Mesenteric fat pad (tissue), 1 donor: Measurements from ENCODE around the gene KAZN. TPM values are rescaled to one million over a fixed set of nuclear protein-coding genes. Genes with fewer than 3 reads are reported as not detected.
"Not testable (repeated sequence)": the region's sequence is repeated elsewhere in the genome, so short reads cannot be mapped to it uniquely, and the experiment has no call there.

Source experiments
- DNase-seq: peaks from one replicate; pipeline ENCODE4 v3.0.0-alpha.2; 2020; ENCODE audit warnings: low spot score
- total RNA-seq: library from RNA; stranded (reverse); fragmentation: NEBNext Ultra II Directional; extraction: Animal tissue kit (Norgen Biotek cat#: 25700); gene quantifications from one replicate; pipeline ENCODE4 v1.2.1, GENCODE V29; 2021
- donor health status: DM: yes; HTN: yes; CAD: no.

KAZN gene
- total RNA-seq, 1 donor from 2014 or later: 26.9 TPM

DNA sequence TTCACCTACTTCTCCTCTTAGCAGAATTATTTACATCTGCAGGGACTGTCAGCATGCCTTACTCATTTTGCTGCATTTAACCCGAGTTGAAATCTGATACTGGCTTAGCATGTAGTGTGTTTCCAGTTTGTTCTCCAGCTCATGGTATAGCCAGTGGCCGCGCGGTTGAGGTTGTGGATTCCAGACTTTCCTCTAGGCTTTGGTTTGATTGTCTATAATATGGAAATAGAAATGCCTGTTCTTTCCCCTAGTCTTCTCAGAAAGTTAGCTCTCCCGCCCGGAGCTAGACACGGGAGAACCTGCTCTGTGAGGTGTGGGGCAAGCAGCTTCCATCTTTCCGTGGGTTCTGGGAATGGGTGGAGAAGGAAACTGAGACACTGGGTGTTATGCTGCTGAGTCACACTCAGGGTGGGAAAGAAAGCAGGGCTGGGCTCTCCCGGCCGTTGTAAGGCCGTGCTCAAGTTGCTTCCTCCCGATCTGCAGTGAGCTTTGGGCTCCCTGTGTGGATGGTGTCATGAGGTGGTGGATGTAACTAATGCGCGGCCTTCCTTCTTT is 348.3 kb downstream of the KAZN start:
- DNase-seq: no peak

GRCh38 chr1:14947421-14947820 is 348.9 kb downstream of the KAZN start:
- DNase-seq: no peak

- no peak for DNase-seq
These were observed 349.7 kb downstream of the KAZN start for GRCh38 chr1:14948112-14948652.

DNA sequence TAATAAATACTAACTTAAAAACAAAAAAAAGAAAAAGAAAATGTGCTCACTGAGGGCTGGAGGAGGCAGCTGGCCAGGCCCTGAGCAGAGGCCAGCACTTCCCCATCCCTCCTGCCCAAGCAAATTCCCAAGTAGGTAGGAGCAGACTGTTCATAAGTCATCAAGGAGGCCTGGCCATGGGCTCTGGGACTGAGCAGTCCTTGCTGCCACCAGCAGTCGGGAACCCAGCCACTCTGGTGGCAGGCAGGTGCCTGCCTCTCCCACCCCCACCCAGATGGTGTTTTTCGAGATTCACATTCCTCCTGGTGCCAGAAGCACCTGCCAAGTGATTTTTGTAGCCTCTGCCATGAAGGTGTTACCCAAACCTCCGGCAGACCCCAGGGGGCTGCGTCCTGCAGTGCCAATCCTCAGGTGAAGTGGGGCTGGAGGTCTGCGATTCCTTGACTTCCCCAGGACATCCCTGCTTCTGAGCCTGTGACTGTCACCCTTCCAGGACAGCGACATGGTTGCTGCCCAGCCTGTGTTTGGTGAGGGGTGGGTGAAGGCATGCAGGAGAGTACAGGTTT is 350.9 kb downstream of the KAZN start:
- no peak for DNase-seq

GRCh38 chr1:14949836-14950713 is 351.6 kb downstream of the KAZN start:
- DNase-seq: no peak

- no peak for DNase-seq
These were observed 353.3 kb downstream of the KAZN start for GRCh38 chr1:14951766-14952165.

GRCh38 chr1:14952626-14953314 is 354.3 kb downstream of the KAZN start:
- DNase-seq: no peak

DNA sequence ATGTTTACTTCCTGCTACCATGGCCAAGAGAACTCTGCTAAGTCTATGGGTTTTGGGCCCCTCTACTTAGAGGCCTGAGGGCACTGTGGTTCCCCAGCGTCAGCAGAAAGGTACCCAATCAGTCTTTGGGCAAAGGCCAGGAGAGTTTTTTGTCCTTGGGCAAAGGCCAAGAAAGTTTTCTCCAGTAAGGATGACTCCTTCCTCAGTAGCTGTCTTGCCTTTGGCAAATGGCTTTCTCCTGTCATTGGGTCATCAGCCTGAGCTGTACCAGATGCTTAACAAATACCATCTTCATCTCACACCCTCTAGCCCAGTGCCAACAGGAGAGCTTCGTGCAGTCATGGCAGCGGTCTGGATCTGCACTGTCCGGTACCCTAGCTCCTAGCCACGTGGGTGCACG is 355.7 kb downstream of the KAZN start:
- no peak for DNase-seq

DNA sequence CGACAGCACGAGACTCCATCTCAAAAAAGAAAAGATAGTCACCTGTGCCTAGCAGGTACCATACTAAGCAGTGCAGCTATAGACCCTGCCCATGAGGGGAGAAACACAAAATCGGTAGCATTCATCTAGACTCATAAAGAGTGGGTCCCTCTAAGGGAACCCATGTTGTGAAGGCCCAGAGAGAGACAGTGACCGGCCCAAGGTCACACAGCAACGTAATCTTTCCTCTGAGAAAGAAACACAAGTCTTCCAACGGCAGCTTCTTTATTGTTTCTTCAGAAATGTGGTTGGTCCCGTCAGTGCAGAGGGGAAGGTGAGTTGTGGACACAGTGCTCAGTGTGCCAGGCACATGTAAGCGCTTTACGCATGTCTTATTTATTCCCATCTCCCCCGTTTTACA is 356.4 kb downstream of the KAZN start:
- DNase-seq: no peak

DNA sequence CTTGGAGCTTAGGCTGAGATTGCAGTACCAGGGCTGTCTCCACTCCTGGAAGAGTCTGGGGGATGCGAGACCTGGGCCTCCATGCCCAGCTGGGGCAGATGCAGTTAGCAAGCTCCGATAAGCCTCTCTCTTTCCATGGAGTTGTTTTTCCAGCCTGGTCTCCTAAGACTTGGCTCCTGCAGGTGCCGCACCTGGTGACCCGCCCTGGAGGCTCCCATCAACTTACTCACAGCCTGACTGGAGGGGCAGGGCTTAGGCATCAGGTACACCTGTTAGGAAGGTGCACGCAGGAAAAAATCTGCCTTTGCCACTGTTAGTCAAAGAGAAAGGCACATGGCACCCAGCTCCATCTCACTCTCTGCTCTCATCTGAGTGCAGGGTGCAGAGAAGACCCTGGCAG is 356.9 kb downstream of the KAZN start:
- DNase-seq: no peak

DNA sequence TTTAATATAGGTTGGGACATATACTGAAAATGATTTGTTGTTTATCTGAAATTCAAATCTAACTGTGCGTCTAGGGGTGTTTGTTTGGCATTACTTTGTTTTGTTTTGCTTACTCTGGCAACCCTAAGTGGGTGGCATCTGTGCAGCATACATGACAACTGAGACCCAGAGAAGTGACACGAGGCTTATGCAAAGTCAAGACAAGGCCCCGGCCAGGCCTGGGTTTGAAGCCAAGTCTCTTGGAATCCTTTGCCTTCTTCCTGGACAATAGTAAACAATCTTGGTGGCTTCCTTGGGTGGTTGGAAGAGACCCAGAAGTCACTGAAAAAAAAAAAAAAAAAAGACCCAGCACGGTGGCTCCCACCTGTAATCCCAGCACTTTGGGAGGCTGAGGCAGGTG is 357.5 kb downstream of the KAZN start:
- no peak for DNase-seq

DNA sequence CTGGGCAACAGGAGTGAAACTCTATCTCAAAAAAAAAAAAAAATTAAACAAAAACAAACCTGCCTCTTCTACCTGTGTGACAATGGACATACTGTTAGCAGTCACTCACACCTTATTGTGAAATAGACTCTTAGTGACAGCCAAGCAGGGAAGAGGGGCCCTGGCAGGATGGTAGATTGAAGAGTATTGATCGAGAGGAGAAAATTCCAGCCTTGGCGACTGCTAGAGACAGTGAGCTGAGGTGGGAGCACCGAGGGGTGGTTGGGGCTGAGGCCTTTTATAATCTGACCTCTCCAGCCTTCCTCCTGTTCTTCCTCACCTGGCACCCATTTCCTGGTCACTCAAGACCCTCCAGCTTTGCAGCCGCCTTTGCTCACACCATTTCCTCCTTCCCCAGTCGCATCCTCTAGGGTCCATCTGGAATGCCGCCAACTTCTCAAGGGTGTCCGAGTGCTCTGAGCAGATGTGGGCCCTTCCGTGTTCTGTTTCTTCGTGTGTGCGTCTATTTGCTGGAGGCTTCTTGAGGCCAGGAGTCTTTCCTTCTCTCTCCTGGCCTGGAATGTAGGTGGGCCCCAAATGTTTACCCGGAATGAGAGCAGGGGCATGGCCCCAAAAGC is 358.2 kb downstream of the KAZN start:
- DNase-seq: no peak

DNA sequence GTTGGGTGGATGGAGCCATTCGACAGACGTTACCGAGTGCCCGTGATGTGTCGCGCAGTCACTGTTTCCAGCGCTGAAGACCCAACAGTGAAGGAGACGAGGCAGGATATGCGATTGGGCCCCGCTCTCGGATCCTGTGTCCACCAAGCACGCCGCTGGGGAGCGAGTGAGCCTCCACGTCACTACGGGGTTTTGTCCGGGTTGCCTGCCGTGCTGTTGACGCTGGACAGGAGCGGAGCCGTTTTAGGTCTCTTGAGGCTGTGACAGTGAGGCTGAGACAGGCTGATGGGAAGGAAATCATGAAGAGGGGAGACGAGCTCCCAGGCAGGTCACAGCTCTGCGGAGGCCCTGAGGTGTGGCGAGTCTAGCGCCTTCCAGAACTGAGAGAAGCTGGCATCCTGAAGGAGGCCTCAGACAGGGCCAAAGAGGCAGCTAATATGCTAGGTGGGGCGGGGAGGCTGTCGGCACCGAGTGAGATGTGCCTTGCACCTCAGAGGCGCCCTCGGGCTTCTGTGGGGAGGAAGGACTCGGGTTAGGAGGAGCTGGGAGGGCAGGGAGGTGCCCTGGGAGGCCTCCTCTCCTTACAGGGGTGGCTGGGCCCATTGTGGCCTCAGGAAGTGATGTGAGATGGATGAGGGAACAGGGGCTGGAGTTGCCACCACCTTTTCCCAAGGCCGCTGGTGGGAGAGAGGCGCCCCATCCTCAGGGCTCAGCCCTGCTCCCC is 359.1 kb downstream of the KAZN start:
- DNase-seq: no peak

GRCh38 chr1:14958249-14959058 is 360.0 kb downstream of the KAZN start:
- DNase-seq: no peak

DNA sequence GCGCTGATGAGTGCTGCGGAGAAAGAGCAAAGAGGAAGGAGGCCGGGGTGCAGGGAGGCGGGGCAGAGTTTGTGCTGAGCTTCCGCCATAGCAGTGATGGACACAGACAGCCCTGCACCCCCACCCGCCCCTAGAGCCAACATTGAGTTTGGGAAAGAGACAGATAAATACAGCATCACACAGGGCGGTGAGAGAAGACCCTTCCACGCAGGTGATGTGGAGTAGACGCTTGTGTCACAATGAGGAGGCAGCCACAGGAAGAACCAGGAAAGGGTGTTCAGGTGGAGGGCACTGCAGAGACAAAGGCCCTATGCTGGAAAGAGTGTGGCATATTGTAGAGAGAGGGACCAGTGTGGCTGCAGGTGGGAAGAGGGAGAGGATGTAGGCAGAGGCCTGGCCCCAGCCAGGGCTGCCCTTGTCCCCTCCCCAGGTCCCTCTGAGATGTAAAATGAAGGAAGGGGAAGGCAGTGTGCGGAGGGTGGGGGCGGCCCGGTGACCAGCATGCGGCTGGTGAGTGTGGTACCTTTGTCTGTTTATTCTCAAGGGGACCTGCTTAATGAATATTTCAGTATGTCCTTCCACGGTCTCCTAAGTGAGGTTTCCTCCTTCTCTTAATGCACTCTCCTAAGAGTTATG is 360.7 kb downstream of the KAZN start:
- no peak for DNase-seq

DNA sequence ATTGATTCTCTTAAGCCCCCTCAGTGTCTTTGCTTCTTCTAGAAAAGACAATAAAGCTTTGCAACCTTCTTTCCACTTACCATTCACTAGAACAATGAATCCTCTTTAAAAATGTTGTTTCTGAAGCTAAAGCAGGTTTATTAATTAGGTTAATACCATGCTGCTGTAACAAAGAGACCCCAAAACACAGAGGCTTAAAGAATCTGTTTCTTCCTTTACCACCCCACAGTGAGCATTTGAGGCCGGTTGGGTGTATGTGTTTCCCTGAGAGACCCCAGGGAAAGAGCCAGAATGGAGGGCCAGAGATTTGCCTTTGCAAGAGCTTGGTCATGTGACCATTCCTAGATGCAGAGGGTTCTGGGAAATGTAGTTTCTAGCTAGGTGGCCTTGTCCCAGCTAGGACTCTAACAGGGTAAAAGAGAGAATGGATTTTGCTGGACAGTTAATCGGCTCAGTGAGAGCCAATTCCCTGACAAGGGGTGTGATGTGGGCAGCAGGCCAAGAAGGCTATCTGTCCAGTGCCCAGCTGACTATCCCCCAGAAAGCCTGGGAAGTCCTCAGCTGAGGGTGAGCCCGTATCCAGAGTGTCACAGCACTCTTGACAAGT is 363.3 kb downstream of the KAZN start:
- DNase-seq: no peak

DNA sequence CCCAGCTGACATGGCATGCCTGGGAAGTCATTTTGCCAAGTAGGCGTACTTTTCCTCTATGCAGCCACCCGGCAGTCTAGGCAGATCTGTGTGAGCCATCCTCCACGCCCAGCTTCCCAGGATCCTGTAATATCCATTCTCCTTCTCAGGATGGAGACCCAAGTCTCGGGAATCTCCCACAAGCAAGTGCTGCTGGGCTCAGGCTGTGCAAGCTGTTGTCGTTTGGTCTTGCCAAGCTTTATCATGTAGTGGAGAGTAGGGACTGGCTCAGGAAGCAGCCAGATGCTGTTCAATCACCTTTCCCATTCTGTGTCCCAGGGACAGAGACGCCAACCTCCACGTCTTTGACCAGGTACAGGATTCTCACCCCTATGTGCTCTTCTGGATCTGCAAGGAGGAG is 363.9 kb downstream of the KAZN start:
- no peak for DNase-seq

DNA sequence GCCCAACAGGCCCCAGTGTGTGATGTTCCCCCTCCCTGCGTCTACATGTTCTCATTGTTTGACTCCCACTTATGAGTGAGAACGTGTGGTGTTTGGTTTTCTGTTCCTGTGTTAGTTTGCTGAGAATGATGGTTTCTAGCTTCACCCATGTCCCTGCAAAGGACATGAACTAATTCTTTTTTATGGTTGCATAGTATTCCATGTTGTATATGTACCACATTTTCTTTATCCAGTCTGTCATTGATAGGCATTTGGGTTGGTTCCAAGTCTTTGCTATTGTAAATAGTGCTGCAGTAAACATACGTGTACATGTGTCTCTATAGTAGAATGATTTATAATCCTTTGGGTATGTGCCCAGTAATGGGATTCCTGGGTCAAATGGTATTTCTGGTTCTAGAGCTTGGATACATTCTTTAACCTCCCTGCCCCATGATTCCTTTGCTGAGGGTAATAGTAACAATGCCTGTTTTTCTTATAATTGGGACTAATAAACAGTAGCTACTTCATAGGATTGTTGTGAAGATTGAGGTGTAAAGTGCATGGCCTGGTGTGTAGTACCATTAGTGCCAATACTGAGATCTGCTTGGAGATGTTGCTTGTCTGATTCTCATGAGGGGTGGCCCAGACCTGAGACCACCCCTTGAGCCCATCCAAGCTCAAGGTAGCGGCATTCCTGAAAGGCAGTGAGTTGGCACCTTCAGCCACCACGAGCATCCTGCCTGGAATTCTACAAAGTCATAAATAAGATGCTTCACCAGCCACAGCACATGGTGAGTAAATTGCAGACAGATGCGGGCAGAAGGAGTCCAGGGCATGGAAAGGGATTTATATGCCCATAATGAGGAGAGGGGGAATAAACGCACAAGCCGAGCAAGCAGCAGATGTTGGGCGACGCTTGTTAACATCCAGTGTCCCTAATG is 365.6 kb downstream of the KAZN start:
- not testable (repeated sequence) for DNase-seq
